ENCODE measurements around the gene TBCK. TPM values are rescaled to one million over a fixed set of nuclear protein-coding genes. Genes with fewer than 3 reads are reported as not detected.

TBCK gene
- total and polyA plus RNA-seq, 2 of the 13 experiments (the other 11 are each of a cell fraction or from before 2014, with no cell fraction given) = 51.0 to 62.4 TPM

- TF ChIP-seq TBX2 (CRISPR knock-in tag; IDR thresholded peaks at IDR 0.05; ENCODE audit: borderline replicate concordance) = peak; percentile 96
- TF ChIP-seq IRF2 (CRISPR knock-in tag; IDR thresholded peaks at IDR 0.05) = peak; percentile 85
- TF ChIP-seq ZNF451 (CRISPR knock-in tag; IDR thresholded peaks at IDR 0.05) = no peak
- TF ChIP-seq FOSL2 (CRISPR knock-in tag; IDR thresholded peaks at IDR 0.05) = peak; percentile 66
- 0 out of 2 replicates have a peak, but pooled peaks have one; percentile 46 for TF ChIP-seq ZNF24 (IDR thresholded peaks at IDR 0.05)
- peak; percentile 59; the same call in 1 of the 2 replicates for TF ChIP-seq THAP11 (CRISPR knock-in tag; IDR thresholded peaks at IDR 0.05)
- TF ChIP-seq ZNF510 (CRISPR knock-in tag; IDR thresholded peaks at IDR 0.05; ENCODE audit: low read depth) = no peak
- peak; percentile 49; the same call in 1 of the 2 replicates for TF ChIP-seq TFAP4 (IDR thresholded peaks at IDR 0.05; ENCODE audit: borderline replicate concordance, low read depth)
- peak; percentile 83 for TF ChIP-seq HNF4A (CRISPR knock-in tag; IDR thresholded peaks at IDR 0.05)
- TF ChIP-seq SKI (IDR thresholded peaks at IDR 0.05; ENCODE audit: partially characterized antibody) = no peak
- TF ChIP-seq IKZF5 (CRISPR knock-in tag; IDR thresholded peaks at IDR 0.05) = peak; percentile 62
- TF ChIP-seq HOMEZ (CRISPR knock-in tag; IDR thresholded peaks at IDR 0.05; ENCODE audit: low read depth) = peak; percentile 97
- no peak for TF ChIP-seq CC2D1A (CRISPR knock-in tag; IDR thresholded peaks at IDR 0.05)
- 0 out of 2 replicates have a peak, but pooled peaks have one; percentile 23 for TF ChIP-seq ZNF121 (CRISPR knock-in tag; IDR thresholded peaks at IDR 0.05)
- peak; percentile 94 for TF ChIP-seq HMG20A (CRISPR knock-in tag; IDR thresholded peaks at IDR 0.05; ENCODE audit: borderline replicate concordance)
- no peak for TF ChIP-seq ZNF563 (CRISPR knock-in tag; IDR thresholded peaks at IDR 0.05)
- peak; percentile 91; the same call in 1 of the 2 replicates for TF ChIP-seq ZSCAN5A (CRISPR knock-in tag; IDR thresholded peaks at IDR 0.05; ENCODE audit: borderline replicate concordance)
- peak; percentile 72 for TF ChIP-seq FOXP1 (IDR thresholded peaks at IDR 0.05)
- TF ChIP-seq FOXP1 (CRISPR knock-in tag; IDR thresholded peaks at IDR 0.05) = peak; percentile 95
- TF ChIP-seq SMYD3 (CRISPR knock-in tag; IDR thresholded peaks at IDR 0.05) = peak; percentile 88
- peak; percentile 85; the same call in 1 of the 2 replicates for TF ChIP-seq KDM1A (CRISPR knock-in tag; IDR thresholded peaks at IDR 0.05)
- no peak for TF ChIP-seq ZNF605 (CRISPR knock-in tag; IDR thresholded peaks at IDR 0.05)
- TF ChIP-seq ATF1 (CRISPR knock-in tag; IDR thresholded peaks at IDR 0.05) = peak; percentile 55; the same call in 1 of the 2 replicates
- peak; percentile 96 for TF ChIP-seq FOXJ3 (CRISPR knock-in tag; IDR thresholded peaks at IDR 0.05; ENCODE audit: borderline replicate concordance)
- TF ChIP-seq IRX3 (CRISPR knock-in tag; IDR thresholded peaks at IDR 0.05; ENCODE audit: borderline replicate concordance, low read depth) = no peak
- peak; percentile 45; the same call in 1 of the 2 replicates for TF ChIP-seq ZNF574 (CRISPR knock-in tag; IDR thresholded peaks at IDR 0.05)
Measured at GRCh38 chr4:106036848-106037247, 279.2 kb downstream of the TBCK start (continued).
